RWPE2 (cell line): ENCODE data around the gene CIB4.

ENCODE experiments used
- ATAC-seq: fragments of 200-7000 bp; cut with Tn5 transposase; 3 replicates; pipeline ENCODE4 v1.9.1; 2021; ENCODE audit warnings: low read depth
- DNase-seq: peaks from one replicate; pipeline ENCODE4 v3.0.0-alpha.2; 2020; ENCODE audit warnings: low spot score
- H3K27ac ChIP-seq: fragments of 450-650 bp; 2 replicates; pipeline ENCODE4 v1.5.1; 2017; ENCODE audit warnings: mild to moderate bottlenecking; ENCODE audit not compliant: poor library complexity, severe bottlenecking
- H3K27me3 ChIP-seq: fragments of 250-450 bp; sonication (Bioruptor Pico); 2 replicates; pipeline ENCODE4 v1.5.1; 2021; ENCODE audit warnings: mild to moderate bottlenecking, moderate library complexity; ENCODE audit not compliant: insufficient read depth, poor library complexity, severe bottlenecking
- H3K36me3 ChIP-seq: fragments of 250-450 bp; sonication (Bioruptor Pico); 2 replicates; pipeline ENCODE4 v1.5.1; 2020; ENCODE audit warnings: low read depth, mild to moderate bottlenecking, moderate library complexity
- H3K4me1 ChIP-seq: fragments of 250-450 bp; sonication (Bioruptor Pico); 2 replicates; pipeline ENCODE4 v1.5.1; 2021; ENCODE audit warnings: mild to moderate bottlenecking, moderate library complexity; ENCODE audit not compliant: insufficient read depth, poor library complexity, severe bottlenecking
- H3K4me3 ChIP-seq: fragments of 250-450 bp; sonication (Bioruptor Pico); 2 replicates; pipeline ENCODE4 v1.5.1; 2021; ENCODE audit warnings: mild to moderate bottlenecking, moderate library complexity; ENCODE audit not compliant: severe bottlenecking
- H3K9me3 ChIP-seq: fragments of 250-450 bp; sonication (Bioruptor Pico); 2 replicates; pipeline ENCODE4 v1.5.1; 2021; ENCODE audit warnings: mild to moderate bottlenecking, moderate library complexity; ENCODE audit not compliant: severe bottlenecking
- TF ChIP-seq, protein P1 (sequence below): fragments of 450-650 bp; IDR thresholded peaks from one replicate; pipeline ENCODE4 v1.5.1; 2017; ENCODE audit warnings: mild to moderate bottlenecking, moderate library complexity; ENCODE audit not compliant: poor library complexity, severe bottlenecking

CIB4 gene

DNA sequence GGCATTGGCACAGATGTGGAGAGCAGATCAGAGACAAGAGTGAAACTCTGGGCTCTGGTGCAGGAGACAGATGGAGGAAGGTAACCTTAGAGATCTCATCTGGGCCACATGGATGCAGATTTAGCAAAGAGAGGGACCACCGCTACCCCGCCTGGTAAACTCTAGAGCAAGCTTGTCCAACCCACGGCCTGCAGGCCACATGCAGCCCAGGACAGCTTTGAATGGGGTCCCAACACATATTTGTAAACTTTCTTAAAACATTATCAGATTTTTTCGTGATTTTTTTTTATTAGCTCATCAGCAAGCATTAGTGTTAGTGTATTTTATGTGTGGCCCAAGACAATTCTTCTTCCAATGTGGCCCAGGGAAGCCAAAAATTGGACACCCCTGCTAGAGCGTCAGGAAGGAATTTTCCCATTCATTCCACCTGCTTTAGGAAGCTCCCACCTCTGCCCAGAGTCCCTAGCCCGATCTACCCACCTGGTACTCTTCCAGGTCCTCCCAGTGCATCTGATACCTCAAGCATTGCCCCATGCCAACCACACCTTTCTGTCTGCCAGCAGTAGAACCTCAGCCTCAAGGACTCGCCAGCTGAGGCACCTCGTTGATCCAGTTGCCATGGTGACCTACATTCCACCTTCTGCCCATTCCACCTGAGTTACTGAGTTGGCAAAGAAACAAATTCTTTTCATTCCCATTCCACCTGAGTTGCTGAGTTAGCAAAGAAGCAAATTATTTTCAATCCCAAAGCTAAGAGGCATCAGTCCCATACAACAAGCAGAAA lies at the start of gene CIB4:
TSS of gene CIB4 (minus strand) at position 586 of the 784 bp plus-strand sequence. CDS start at position 534, 52 bp downstream.
- no peak for DNase-seq
- no peaks in the 10 kb centered on the region for H3K9me3 ChIP-seq
- H3K27me3 ChIP-seq = peaks cover 2% of the 10 kb centered on the region
- H3K36me3 ChIP-seq = no peaks in the 10 kb centered on the region
- H3K4me1 ChIP-seq = peaks cover 15% of the 10 kb centered on the region
- peak; percentile 85 for ATAC-seq
- no peak within 1 kb of the TSS for H3K27ac ChIP-seq
- no peak within 1 kb of the TSS for H3K4me3 ChIP-seq
- TF ChIP-seq, protein P1, sequence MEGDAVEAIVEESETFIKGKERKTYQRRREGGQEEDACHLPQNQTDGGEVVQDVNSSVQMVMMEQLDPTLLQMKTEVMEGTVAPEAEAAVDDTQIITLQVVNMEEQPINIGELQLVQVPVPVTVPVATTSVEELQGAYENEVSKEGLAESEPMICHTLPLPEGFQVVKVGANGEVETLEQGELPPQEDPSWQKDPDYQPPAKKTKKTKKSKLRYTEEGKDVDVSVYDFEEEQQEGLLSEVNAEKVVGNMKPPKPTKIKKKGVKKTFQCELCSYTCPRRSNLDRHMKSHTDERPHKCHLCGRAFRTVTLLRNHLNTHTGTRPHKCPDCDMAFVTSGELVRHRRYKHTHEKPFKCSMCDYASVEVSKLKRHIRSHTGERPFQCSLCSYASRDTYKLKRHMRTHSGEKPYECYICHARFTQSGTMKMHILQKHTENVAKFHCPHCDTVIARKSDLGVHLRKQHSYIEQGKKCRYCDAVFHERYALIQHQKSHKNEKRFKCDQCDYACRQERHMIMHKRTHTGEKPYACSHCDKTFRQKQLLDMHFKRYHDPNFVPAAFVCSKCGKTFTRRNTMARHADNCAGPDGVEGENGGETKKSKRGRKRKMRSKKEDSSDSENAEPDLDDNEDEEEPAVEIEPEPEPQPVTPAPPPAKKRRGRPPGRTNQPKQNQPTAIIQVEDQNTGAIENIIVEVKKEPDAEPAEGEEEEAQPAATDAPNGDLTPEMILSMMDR = no peak

DNA sequence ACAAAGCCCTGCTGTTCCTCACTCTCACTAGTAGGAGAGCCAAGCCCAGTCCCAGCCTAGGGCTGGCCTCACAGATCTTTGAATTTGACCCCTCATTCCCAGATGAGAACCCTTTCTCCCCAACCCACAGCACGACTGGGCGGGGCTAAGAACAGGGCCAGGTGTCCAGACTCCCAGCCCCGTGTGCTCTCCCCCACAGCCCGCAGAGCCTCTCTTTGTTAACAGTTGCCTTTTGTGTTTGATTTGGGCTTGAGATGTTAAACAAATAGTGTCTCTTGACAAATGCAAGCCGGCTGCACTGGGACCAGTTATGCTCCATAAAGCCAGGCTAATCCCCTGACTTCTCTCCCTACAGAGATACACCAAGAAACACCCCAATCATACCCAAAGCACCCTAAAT lies 46.6 kb upstream of the CIB4 start:
- H3K9me3 ChIP-seq = no peaks in the 10 kb centered on the region
- H3K4me3 ChIP-seq = no peak overlapping the region
- TF ChIP-seq, protein P1 = no peak
- ATAC-seq (no peak), DNase-seq (no peak)
- H3K4me1 ChIP-seq = no peaks in the 10 kb centered on the region
- no peaks in the 10 kb centered on the region for H3K27me3 ChIP-seq
- H3K36me3 ChIP-seq = no peaks in the 10 kb centered on the region
- H3K27ac ChIP-seq = no peak overlapping the region

DNA sequence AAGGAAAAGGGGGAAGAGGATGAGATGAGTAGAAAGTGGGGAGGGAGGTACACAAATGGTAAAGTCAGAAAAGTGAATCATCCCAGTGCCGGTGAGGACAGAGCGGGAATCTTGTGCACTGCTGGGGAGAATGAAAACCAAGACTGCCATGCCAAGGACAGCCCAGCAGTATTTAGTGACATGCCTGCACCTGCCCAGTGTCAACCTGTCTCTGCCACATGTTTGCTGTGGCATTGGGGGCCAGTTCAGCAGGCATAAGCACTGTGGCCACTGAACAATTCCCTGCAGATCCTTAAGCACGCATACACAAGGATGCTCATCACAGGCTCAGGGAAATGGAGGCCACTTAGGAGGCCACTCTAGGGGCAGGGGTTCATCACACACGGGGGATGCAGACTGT lies 46.2 kb upstream of the CIB4 start:
- H3K27me3 ChIP-seq = no peaks in the 10 kb centered on the region
- no peak overlapping the region for H3K4me3 ChIP-seq
- H3K9me3 ChIP-seq = no peaks in the 10 kb centered on the region
- no peak overlapping the region for H3K27ac ChIP-seq
- ATAC-seq (no peak), DNase-seq (no peak)
- TF ChIP-seq, protein P1 = no peak
- no peaks in the 10 kb centered on the region for H3K36me3 ChIP-seq
- no peaks in the 10 kb centered on the region for H3K4me1 ChIP-seq

DNA sequence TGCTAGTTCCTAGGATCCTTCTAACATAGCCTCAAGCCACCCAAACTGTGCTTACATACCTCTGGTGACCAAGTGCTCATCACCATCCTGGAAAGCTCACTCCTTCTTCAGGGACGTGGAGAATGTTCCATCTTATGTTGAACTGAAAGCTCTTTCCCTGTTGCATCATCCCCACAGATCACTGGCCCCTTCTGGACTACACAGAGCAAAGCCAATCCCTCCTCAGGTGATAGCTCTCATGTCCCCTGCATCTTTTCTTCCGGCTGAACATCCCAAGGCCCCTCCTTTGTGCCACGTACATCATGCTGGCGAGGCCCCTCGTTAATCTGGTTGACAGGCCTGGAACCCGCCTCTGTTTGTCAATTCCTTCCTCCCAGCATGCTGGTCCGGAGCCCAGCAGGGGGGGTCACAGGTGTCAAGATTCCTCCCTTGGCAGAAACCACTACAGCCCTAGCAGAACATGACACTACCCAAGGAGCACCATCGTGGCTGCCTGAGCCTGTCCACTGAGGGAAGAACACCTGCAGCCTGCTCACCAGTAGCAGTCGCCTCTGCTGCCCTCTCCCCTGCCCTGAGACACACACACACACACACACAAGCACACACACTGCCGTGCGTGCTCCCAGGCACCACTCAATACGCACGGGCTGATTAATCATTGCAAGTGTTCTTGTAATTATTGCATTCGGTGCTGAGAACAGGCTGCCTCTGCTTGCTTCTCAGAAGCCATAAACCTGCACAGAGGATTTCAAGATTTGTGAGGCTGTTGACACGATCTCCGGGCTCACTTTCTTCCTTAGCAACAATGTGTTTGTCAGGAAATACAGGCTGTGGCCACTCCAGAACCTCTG lies 45.0 kb upstream of the CIB4 start:
- peak; percentile 23 for DNase-seq
- no peak overlapping the region for H3K4me3 ChIP-seq
- no peaks in the 10 kb centered on the region for H3K9me3 ChIP-seq
- TF ChIP-seq, protein P1 = no peak
- no peak overlapping the region for H3K27ac ChIP-seq
- no peaks in the 10 kb centered on the region for H3K4me1 ChIP-seq
- no peaks in the 10 kb centered on the region for H3K36me3 ChIP-seq
- no peak for ATAC-seq
- no peaks in the 10 kb centered on the region for H3K27me3 ChIP-seq
